ENCODE data around the gene NPBWR2. TPM values are rescaled to one million over a fixed set of nuclear protein-coding genes. Genes with fewer than 3 reads are reported as not detected.

The NPBWR2 gene
- total RNA-seq, 4 donors from 2014 or later = not detected

DNA sequence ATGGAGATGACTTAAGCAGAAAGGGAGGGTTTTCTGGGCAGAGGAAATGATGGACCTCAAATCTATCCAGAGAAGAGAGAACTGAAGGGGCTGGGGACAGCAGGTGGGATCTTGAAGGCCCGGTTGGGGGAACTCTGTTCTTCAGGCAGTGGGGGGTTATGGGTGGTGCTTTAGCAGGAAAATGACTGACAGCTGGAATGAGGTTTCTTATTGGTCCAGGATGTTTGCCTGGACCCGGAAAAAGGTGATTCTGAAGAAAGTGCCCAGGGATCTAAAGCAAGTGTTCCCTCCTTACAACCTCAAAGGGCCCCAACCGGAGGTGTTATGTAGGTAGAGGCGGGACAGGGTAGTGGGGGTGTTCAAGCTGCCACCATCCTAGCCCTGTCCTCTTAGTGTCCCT, 11.9 kb downstream of the NPBWR2 start:
- Histone ChIP-seq H3K4me3 (no peak overlapping the region), H3K4me1 (no peaks in the 10 kb centered on the region), H3K9me3 (no peaks in the 10 kb centered on the region), H3K27ac (no peak overlapping the region), H3K36me3 (peaks cover 0 to 13% (median 0%) of the 10 kb centered on the region in 3 donors), H3K27me3 (peaks cover 0 to 2% of the 10 kb centered on the region in 2 donors)
- DNase-seq (ENCODE audit: low spot score in 2 of 2) = no peak
- 79 to 85% methylated on average over 4 of the region's 4 CpGs for WGBS, 2 donors
- TF ChIP-seq, protein P1, sequence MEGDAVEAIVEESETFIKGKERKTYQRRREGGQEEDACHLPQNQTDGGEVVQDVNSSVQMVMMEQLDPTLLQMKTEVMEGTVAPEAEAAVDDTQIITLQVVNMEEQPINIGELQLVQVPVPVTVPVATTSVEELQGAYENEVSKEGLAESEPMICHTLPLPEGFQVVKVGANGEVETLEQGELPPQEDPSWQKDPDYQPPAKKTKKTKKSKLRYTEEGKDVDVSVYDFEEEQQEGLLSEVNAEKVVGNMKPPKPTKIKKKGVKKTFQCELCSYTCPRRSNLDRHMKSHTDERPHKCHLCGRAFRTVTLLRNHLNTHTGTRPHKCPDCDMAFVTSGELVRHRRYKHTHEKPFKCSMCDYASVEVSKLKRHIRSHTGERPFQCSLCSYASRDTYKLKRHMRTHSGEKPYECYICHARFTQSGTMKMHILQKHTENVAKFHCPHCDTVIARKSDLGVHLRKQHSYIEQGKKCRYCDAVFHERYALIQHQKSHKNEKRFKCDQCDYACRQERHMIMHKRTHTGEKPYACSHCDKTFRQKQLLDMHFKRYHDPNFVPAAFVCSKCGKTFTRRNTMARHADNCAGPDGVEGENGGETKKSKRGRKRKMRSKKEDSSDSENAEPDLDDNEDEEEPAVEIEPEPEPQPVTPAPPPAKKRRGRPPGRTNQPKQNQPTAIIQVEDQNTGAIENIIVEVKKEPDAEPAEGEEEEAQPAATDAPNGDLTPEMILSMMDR (IDR thresholded peaks at IDR 0.05) = no peak
- no peak for TF ChIP-seq POLR2A (IDR thresholded peaks at IDR 0.05)

DNA sequence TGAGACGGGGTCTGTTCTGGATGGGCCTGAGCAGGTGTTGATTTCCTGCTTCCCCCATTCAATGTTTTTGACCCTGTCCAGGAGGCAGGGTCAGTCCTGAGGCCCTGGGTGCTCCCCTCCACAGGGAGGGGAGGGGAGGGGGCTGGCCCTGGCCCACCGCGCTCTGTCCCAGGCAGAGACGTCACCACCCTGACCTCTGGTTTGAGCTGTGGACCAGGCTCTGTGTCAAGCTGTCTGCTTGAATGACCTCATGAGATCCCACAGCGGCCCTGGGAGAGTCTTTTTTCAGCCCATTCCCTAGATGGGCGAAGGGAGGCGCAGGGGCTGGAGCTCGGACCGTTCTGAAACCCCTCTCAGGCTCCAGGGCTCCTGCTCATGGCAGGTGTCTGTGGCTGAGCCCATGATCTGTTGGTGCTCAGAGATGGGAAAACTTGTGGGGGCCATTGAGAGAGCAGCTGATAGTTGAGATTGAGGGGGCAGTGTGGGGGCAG, 14.3 kb downstream of the NPBWR2 start:
- peaks cover 0 to under 1% (median 0%) of the 10 kb centered on the region in 4 donors for H3K9me3 ChIP-seq
- no peaks in the 10 kb centered on the region for H3K4me1 ChIP-seq
- no peak overlapping the region for H3K27ac ChIP-seq
- peaks cover 0 to 1% (median 0%) of the 10 kb centered on the region in 3 donors for H3K36me3 ChIP-seq
- no peak for DNase-seq (ENCODE audit: low spot score in 2 of 2)
- no peak overlapping the region for H3K4me3 ChIP-seq
- no peak for TF ChIP-seq POLR2A (IDR thresholded peaks at IDR 0.05)
- no peak for TF ChIP-seq EP300 (IDR thresholded peaks at IDR 0.05)
- TF ChIP-seq, protein P1 (IDR thresholded peaks at IDR 0.05) = no peak
- peaks cover 0 to under 1% of the 10 kb centered on the region in 2 donors for H3K27me3 ChIP-seq
- 42 to 50% methylated on average over 3 to 9 of the region's 9 CpGs for WGBS, 2 donors

DNA sequence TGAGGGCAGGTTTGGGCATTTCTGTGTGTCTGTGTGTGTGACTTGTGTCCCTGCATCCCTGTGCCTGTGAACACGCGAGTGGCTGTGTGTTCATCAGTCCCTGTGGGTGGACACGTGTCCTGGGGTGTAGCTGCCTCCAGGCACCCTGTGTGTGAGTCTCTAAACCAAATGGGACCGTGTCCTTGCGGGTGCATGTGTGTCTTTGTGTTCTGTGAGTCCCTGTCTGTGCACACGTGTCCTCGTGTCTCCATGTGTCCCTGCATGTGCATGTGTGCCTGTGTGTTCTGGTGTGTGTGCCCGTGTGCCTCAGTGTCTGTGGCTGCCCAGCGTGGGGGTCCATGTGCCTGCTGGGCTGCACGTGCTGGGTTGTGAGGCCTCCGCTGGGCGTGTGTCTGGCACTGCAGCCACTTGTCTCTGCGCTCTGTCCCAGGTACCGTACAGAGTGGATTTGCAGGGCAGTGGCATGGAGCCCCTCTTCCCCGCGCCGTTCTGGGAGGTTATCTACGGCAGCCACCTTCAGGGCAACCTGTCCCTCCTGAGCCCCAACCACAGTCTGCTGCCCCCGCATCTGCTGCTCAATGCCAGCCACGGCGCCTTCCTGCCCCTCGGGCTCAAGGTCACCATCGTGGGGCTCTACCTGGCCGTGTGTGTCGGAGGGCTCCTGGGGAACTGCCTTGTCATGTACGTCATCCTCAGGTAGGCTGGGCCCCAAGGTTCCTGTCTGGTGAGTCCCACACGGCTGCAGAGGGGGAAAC, 14.9 kb downstream of the NPBWR2 start:
- TF ChIP-seq, protein P1 (IDR thresholded peaks at IDR 0.05) = no peak
- TF ChIP-seq POLR2A (IDR thresholded peaks at IDR 0.05) = no peak
- TF ChIP-seq EP300 (IDR thresholded peaks at IDR 0.05) = no peak
- no peak for DNase-seq (ENCODE audit: low spot score in 2 of 2)
- no peaks in the 10 kb centered on the region for H3K36me3 ChIP-seq
- 57 to 64% methylated on average over 23 to 27 of the region's 27 CpGs for WGBS, 2 donors
- no peak overlapping the region for H3K4me3 ChIP-seq
- H3K4me1 ChIP-seq = no peaks in the 10 kb centered on the region
- H3K9me3 ChIP-seq = peaks cover 0 to 7% (median 0%) of the 10 kb centered on the region in 4 donors
- H3K27ac ChIP-seq = no peak overlapping the region
- H3K27me3 ChIP-seq = peaks cover 0 to 4% of the 10 kb centered on the region in 2 donors

DNA sequence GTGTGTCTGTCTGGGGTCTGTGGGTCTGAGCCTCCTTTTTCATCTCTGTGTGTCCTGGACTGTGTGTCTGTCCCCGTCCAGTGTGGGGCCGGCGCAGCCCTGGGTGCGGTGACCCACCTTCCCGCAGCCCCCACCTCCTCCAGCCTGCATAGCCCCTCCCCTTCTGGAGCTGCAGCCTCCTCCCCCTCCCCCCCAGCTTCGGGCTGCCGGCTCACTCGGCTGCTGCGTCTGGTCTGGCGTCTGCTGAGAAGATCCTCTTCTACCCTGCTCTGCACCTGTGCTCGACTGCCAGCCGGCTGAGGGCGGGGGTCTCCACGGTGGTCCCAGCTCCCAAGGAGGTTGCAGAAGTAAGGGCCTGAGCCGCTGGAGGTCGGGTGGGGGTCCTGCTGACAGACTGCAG, 15.6 kb downstream of the NPBWR2 start:
- Histone ChIP-seq H3K27ac (no peak overlapping the region), H3K4me3 (no peak overlapping the region), H3K36me3 (no peaks in the 10 kb centered on the region), H3K27me3 (peaks cover 0 to 6% of the 10 kb centered on the region in 2 donors), H3K4me1 (no peaks in the 10 kb centered on the region), H3K9me3 (peaks cover 0 to 9% (median 0%) of the 10 kb centered on the region in 4 donors)
- TF ChIP-seq, protein P1 (IDR thresholded peaks at IDR 0.05) = no peak
- TF ChIP-seq POLR2A (IDR thresholded peaks at IDR 0.05) (no peak), EP300 (IDR thresholded peaks at IDR 0.05) (no peak)
- WGBS, 2 donors = 28 to 30% methylated on average over 16 of the region's 16 CpGs
- DNase-seq (ENCODE audit: low spot score in 2 of 2) = no peak

DNA sequence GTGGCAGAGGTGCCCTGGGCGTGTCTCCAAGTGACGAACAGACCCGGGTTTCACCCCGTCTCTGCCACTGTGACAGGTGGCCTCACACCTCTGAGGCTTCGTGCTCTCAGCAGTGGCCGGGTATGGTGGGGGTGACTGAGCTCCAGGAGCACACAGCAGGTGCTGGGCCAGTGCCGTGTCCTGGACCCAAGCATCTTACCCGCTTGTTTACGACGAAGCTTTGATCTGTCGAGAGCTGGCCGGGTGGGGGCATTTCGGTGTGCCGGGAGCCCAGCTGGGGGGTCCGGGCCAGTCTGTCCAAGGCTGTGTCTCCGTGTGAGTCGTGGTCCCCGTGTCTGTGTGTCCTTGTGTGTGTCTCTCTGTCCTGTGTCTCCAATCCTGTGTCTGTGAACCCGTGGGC, 16.0 kb downstream of the NPBWR2 start:
- WGBS, 2 donors = 55 to 69% methylated on average over 10 to 15 of the region's 19 CpGs
- no peak for DNase-seq (ENCODE audit: low spot score in 2 of 2)
- TF ChIP-seq, protein P1 (IDR thresholded peaks at IDR 0.05) = no peak
- TF ChIP-seq POLR2A (IDR thresholded peaks at IDR 0.05) (no peak), EP300 (IDR thresholded peaks at IDR 0.05) (no peak)
- Histone ChIP-seq H3K36me3 (no peaks in the 10 kb centered on the region), H3K4me3 (no peak overlapping the region), H3K9me3 (peaks cover 0 to 12% (median 0%) of the 10 kb centered on the region in 4 donors), H3K27ac (no peak overlapping the region), H3K4me1 (no peaks in the 10 kb centered on the region), H3K27me3 (peaks cover 0 to 10% of the 10 kb centered on the region in 2 donors)
